Inflammatory macrophage treated with lipopolysaccharide for 1 hour (primary cell): ENCODE measurements around the gene IQGAP3.
"Not testable (repeated sequence)": the region's sequence is repeated elsewhere in the genome, so short reads cannot be mapped to it uniquely, and the experiment has no call there.

Experiments
- DNase-seq, 2 donors: peaks; one replicate each; pipeline ENCODE4 v3.0.0-alpha.2; 2020 to 2022

Gene IQGAP3

GRCh38 chr1:156594190-156594589 lies 21.8 kb upstream of the IQGAP3 start:
- no peak for DNase-seq

GRCh38 chr1:156593661-156593989 lies 21.3 kb upstream of the IQGAP3 start:
- no peak for DNase-seq

GRCh38 chr1:156592910-156593660 lies 20.7 kb upstream of the IQGAP3 start:
- no peak for DNase-seq

- DNase-seq = no peak
These were observed 20.0 kb upstream of the IQGAP3 start for GRCh38 chr1:156592158-156592909.

GRCh38 chr1:156591432-156592157 lies 19.2 kb upstream of the IQGAP3 start, which contains the start of gene NAXE:
Gene NAXE, plus strand, starts transcription at chr1:156591776. Its CDS starts 29 bp downstream, at chr1:156591805.
- peak; percentile 54 to 67 for DNase-seq

GRCh38 chr1:156591181-156591431 lies 18.7 kb upstream of the IQGAP3 start:
- DNase-seq = no peak

GRCh38 chr1:156590326-156591180 lies 18.2 kb upstream of the IQGAP3 start:
- no peak for DNase-seq

- DNase-seq = no peak
These were observed 17.2 kb upstream of the IQGAP3 start for GRCh38 chr1:156589546-156589945.

GRCh38 chr1:156587927-156588326 lies 15.6 kb upstream of the IQGAP3 start:
- DNase-seq = not testable (repeated sequence)

GRCh38 chr1:156586892-156587477 lies 14.6 kb upstream of the IQGAP3 start:
- no peak for DNase-seq

GRCh38 chr1:156586323-156586722 lies 14.0 kb upstream of the IQGAP3 start:
- DNase-seq = no peak

GRCh38 chr1:156584813-156585212 lies 12.4 kb upstream of the IQGAP3 start:
- no peak for DNase-seq

GRCh38 chr1:156583821-156584622 lies 11.7 kb upstream of the IQGAP3 start:
- peak; percentile 55 to 96 for DNase-seq

GRCh38 chr1:156582388-156583017 lies 10.1 kb upstream of the IQGAP3 start:
- DNase-seq = no peak

GRCh38 chr1:156581661-156582387 lies 9.5 kb upstream of the IQGAP3 start:
- DNase-seq = no peak

- no peak for DNase-seq
These were observed 7.1 kb upstream of the IQGAP3 start, which contains the start of gene TTC24 for GRCh38 chr1:156579472-156579871. Gene TTC24, plus strand, starts transcription at chr1:156579723. Its CDS starts 1,642 bp downstream, at chr1:156581365.

- DNase-seq = no peak
These were observed 5.7 kb upstream of the IQGAP3 start for GRCh38 chr1:156578055-156578454.

- no peak for DNase-seq
These were observed 5.2 kb upstream of the IQGAP3 start for GRCh38 chr1:156577550-156577949.

GRCh38 chr1:156574039-156574633 lies 1.8 kb upstream of the IQGAP3 start:
- DNase-seq = no peak

- no peak for DNase-seq
These were observed 276 bp upstream of the IQGAP3 start for GRCh38 chr1:156572663-156573018.
